Mucosa of rectum (tissue), 2 donors: ENCODE data around the gene PPIE.

Source experiments
- H3K27ac ChIP-seq, 2 donors: one replicate each; pipeline ENCODE4 v1.7.0; 2013; ENCODE audit warnings: inconsistent platforms in 2 of 2, low read depth in 2 of 2, low read length in 2 of 2
- H3K27me3 ChIP-seq, 2 donors: one replicate each; pipeline ENCODE4 v1.7.0; 2013; ENCODE audit warnings: low read length in 2 of 2; ENCODE audit not compliant: control insufficient read depth in 2 of 2, insufficient read depth in 2 of 2
- H3K36me3 ChIP-seq, 2 donors: one replicate each; pipeline ENCODE4 v1.7.0; 2013; ENCODE audit warnings: low read length in 2 of 2; ENCODE audit not compliant: control insufficient read depth in 2 of 2, insufficient read depth in 2 of 2
- H3K4me1 ChIP-seq, 2 donors: one replicate each; pipeline ENCODE4 v1.7.0; 2013; ENCODE audit warnings: low read length in 2 of 2, mild to moderate bottlenecking in 1 of 2; ENCODE audit not compliant: control insufficient read depth in 2 of 2, insufficient read depth in 2 of 2
- H3K4me3 ChIP-seq, 2 donors: one replicate each; pipeline ENCODE4 v1.7.0; 2013; ENCODE audit warnings: low read length in 2 of 2
- H3K9ac ChIP-seq, 2 donors: one replicate each; pipeline ENCODE4 v1.7.0; 2013; ENCODE audit warnings: low read length in 2 of 2, low read depth in 1 of 2, mild to moderate bottlenecking in 1 of 2
- H3K9me3 ChIP-seq, 2 donors: one replicate each; pipeline ENCODE4 v1.7.0; 2013; ENCODE audit warnings: low read length in 2 of 2; ENCODE audit not compliant: control insufficient read depth in 2 of 2
- donor health status: healthy.
- donor health status: Normal muscosa, but diverticular disease.

Gene PPIE

GRCh38 chr1:39755965-39756659 lies 17.4 kb downstream of the PPIE start:
- Histone ChIP-seq H3K9ac (no peak overlapping the region), H3K4me3 (no peak overlapping the region), H3K27me3 (no peaks in the 10 kb centered on the region), H3K4me1 (no peaks in the 10 kb centered on the region), H3K36me3 (peaks cover 62 to 75% of the 10 kb centered on the region in 2 donors), H3K9me3 (no peaks in the 10 kb centered on the region), H3K27ac (no peak overlapping the region)

- Histone ChIP-seq H3K27ac (no peak overlapping the region), H3K9ac (no peak overlapping the region), H3K27me3 (no peaks in the 10 kb centered on the region), H3K4me1 (no peaks in the 10 kb centered on the region), H3K36me3 (peaks cover 49 to 61% of the 10 kb centered on the region in 2 donors), H3K4me3 (no peak overlapping the region), H3K9me3 (no peaks in the 10 kb centered on the region)
Observed at GRCh38 chr1:39757501-39757900, 18.8 kb downstream of the PPIE start.

GRCh38 chr1:39758556-39759435 lies 20.1 kb downstream of the PPIE start:
- Histone ChIP-seq H3K4me1 (no peaks in the 10 kb centered on the region), H3K9me3 (no peaks in the 10 kb centered on the region), H3K27ac (no peak overlapping the region), H3K4me3 (no peak overlapping the region), H3K27me3 (no peaks in the 10 kb centered on the region), H3K36me3 (peaks cover 36 to 48% of the 10 kb centered on the region in 2 donors), H3K9ac (no peak overlapping the region)

GRCh38 chr1:39759436-39759726 lies 20.7 kb downstream of the PPIE start:
- Histone ChIP-seq H3K4me3 (no peak overlapping the region), H3K4me1 (no peaks in the 10 kb centered on the region), H3K27ac (no peak overlapping the region), H3K36me3 (peaks cover 33 to 43% of the 10 kb centered on the region in 2 donors), H3K9me3 (no peaks in the 10 kb centered on the region), H3K9ac (no peak overlapping the region), H3K27me3 (no peaks in the 10 kb centered on the region)

GRCh38 chr1:39760074-39761008 lies 21.7 kb downstream of the PPIE start:
- Histone ChIP-seq H3K36me3 (peaks cover 24 to 34% of the 10 kb centered on the region in 2 donors), H3K4me3 (no peak overlapping the region), H3K9me3 (no peaks in the 10 kb centered on the region), H3K27ac (no peak overlapping the region), H3K9ac (no peak overlapping the region), H3K27me3 (no peaks in the 10 kb centered on the region), H3K4me1 (no peaks in the 10 kb centered on the region)

DNA sequence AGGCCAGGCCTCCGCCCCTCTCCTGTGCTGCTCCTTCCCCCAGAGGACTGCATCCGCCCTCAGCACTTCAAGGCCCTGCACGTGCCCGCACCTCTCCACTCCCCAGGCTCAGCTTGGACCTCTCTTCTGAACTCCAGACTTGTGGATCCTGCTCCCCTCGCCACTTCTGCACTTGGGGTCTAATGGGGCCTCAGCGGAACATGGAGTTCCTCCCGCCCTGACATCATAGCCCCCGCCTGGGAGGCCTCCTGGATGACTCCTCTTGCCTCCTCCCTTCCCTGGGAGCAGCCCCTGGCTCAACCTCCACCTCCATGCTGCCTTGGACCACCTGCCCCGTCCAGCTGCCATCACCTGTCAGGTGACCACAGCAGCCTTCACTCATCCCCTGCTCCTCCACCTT lies 22.3 kb downstream of the PPIE start:
- Histone ChIP-seq H3K9ac (no peak overlapping the region), H3K9me3 (no peaks in the 10 kb centered on the region), H3K36me3 (peaks cover 18 to 27% of the 10 kb centered on the region in 2 donors), H3K4me3 (no peak overlapping the region), H3K4me1 (no peaks in the 10 kb centered on the region), H3K27ac (no peak overlapping the region), H3K27me3 (no peaks in the 10 kb centered on the region)

DNA sequence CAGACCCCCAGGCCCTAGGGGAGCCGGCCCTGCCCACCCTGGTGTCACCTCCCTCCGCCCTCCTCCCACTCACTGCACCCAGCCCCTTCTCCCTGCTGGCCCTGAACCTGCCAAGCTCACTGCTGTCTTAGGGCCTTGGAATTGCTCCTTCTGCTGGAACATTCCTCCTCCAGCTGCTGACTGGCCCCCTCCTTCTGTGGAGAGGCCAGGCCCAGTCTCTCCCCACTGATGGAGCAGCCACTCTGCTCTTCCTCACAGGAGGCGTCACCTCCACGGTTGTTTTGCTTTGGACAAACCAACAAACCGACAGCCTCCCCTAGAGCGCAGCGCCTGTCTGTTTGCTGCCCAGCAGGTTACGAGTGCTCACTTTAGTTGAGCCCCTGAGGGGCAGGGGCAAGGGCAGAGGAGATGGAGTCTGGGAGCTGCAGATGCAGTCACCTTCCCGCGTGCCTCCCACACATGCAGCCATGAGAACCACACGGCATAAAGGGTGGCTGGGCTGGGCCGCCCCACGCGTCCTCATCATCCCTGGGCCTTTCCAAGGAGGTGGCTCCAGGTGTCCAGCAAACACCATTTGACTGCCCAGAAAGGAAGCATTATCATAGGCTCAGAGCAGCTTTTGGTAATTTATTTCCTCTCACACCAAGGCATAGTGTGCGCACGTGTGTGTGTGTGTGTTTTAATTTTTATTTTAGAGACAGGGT lies 23.0 kb downstream of the PPIE start:
- Histone ChIP-seq H3K27me3 (no peaks in the 10 kb centered on the region), H3K27ac (no peak overlapping the region), H3K9me3 (no peaks in the 10 kb centered on the region), H3K4me1 (no peaks in the 10 kb centered on the region), H3K4me3 (no peak overlapping the region), H3K9ac (no peak overlapping the region), H3K36me3 (peaks cover 16 to 22% of the 10 kb centered on the region in 2 donors)

- Histone ChIP-seq H3K4me1 (no peaks in the 10 kb centered on the region), H3K27me3 (no peaks in the 10 kb centered on the region), H3K27ac (no peak overlapping the region), H3K9ac (no peak overlapping the region), H3K9me3 (no peaks in the 10 kb centered on the region), H3K36me3 (peaks cover 6 to 14% of the 10 kb centered on the region in 2 donors), H3K4me3 (no peak overlapping the region)
Observed at GRCh38 chr1:39762550-39763540, 24.2 kb downstream of the PPIE start.
